Liver (tissue), 3 donors: ENCODE results near the gene NAV2.

Experiments
- GABPA ChIP-seq, 2 donors: IDR thresholded peaks in 1 of 2; conservative IDR thresholded peaks in 1 of 2; 2 replicates each; pipeline ENCODE4 v1.6.1; 2016; ENCODE audit warnings: antibody characterized with exemption in 2 of 2, mild to moderate bottlenecking in 1 of 2, moderate library complexity in 1 of 2
- JUND ChIP-seq, 2 donors: IDR thresholded peaks; 2 replicates each; pipeline ENCODE4 v1.6.1; 2016; ENCODE audit warnings: antibody characterized with exemption in 2 of 2
- NR2F2 ChIP-seq: IDR thresholded peaks from 2 replicates; pipeline ENCODE4 v1.6.1; 2016; ENCODE audit warnings: antibody characterized with exemption
- RAD21 ChIP-seq, 2 donors: IDR thresholded peaks; 2 replicates each; pipeline ENCODE4 v1.6.1; 2016; ENCODE audit warnings: antibody characterized with exemption in 2 of 2, mild to moderate bottlenecking in 2 of 2
- REST ChIP-seq: IDR thresholded peaks from 2 replicates; pipeline ENCODE4 v1.6.1; 2016; ENCODE audit warnings: antibody characterized with exemption, mild to moderate bottlenecking
- RXRA ChIP-seq, 2 donors: IDR thresholded peaks; 2 replicates each; pipeline ENCODE4 v1.6.1; 2017 to 2018; ENCODE audit warnings: antibody characterized with exemption in 2 of 2, mild to moderate bottlenecking in 1 of 2
- YY1 ChIP-seq: IDR thresholded peaks from 2 replicates; pipeline ENCODE4 v1.6.1; 2016; ENCODE audit warnings: antibody characterized with exemption, mild to moderate bottlenecking
- TF ChIP-seq, protein P1 (sequence below): fragments of 150-350 bp; IDR thresholded peaks from 2 replicates; pipeline ENCODE4 v1.5.1; 2017; ENCODE audit warnings: improper control_type of control experiment, low read depth, low read length; ENCODE audit not compliant: missing input control
- TF ChIP-seq, protein P2 (sequence below): IDR thresholded peaks from 2 replicates; pipeline ENCODE4 v1.6.1; 2016; ENCODE audit warnings: antibody characterized with exemption
- donor health status: healthy.
- donor health status: healthy.

- no peak for TF ChIP-seq RAD21 (IDR thresholded peaks at IDR 0.05)
- TF ChIP-seq GABPA (IDR thresholded peaks at IDR 0.05 in 1 of 2, conservative IDR thresholded peaks at IDR 0.05 in 1 of 2): no peak
- TF ChIP-seq, protein P1, sequence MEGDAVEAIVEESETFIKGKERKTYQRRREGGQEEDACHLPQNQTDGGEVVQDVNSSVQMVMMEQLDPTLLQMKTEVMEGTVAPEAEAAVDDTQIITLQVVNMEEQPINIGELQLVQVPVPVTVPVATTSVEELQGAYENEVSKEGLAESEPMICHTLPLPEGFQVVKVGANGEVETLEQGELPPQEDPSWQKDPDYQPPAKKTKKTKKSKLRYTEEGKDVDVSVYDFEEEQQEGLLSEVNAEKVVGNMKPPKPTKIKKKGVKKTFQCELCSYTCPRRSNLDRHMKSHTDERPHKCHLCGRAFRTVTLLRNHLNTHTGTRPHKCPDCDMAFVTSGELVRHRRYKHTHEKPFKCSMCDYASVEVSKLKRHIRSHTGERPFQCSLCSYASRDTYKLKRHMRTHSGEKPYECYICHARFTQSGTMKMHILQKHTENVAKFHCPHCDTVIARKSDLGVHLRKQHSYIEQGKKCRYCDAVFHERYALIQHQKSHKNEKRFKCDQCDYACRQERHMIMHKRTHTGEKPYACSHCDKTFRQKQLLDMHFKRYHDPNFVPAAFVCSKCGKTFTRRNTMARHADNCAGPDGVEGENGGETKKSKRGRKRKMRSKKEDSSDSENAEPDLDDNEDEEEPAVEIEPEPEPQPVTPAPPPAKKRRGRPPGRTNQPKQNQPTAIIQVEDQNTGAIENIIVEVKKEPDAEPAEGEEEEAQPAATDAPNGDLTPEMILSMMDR: no peak
- TF ChIP-seq YY1: no peak
- TF ChIP-seq REST: no peak
- TF ChIP-seq, protein P2, sequence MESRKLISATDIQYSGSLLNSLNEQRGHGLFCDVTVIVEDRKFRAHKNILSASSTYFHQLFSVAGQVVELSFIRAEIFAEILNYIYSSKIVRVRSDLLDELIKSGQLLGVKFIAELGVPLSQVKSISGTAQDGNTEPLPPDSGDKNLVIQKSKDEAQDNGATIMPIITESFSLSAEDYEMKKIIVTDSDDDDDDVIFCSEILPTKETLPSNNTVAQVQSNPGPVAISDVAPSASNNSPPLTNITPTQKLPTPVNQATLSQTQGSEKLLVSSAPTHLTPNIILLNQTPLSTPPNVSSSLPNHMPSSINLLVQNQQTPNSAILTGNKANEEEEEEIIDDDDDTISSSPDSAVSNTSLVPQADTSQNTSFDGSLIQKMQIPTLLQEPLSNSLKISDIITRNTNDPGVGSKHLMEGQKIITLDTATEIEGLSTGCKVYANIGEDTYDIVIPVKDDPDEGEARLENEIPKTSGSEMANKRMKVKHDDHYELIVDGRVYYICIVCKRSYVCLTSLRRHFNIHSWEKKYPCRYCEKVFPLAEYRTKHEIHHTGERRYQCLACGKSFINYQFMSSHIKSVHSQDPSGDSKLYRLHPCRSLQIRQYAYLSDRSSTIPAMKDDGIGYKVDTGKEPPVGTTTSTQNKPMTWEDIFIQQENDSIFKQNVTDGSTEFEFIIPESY: no peak
- TF ChIP-seq JUND (IDR thresholded peaks at IDR 0.05): no peak
- TF ChIP-seq RXRA (IDR thresholded peaks at IDR 0.05): no peak
- no peak for TF ChIP-seq NR2F2
Measured at GRCh38 chr11:19691815-19692500, 20.7 kb upstream of the NAV2 start.
